ENCODE results near the gene NEMP1. TPM values are rescaled to one million over a fixed set of nuclear protein-coding genes. Genes with fewer than 3 reads are reported as not detected.

NEMP1 gene
- total RNA-seq, 4 donors from 2014 or later, result 1.2 to 6.7 (median 1.9) TPM

GRCh38 chr12:57090924-57091637 is 12.5 kb upstream of the NEMP1 start:
- Histone ChIP-seq H3K4me3 (peak overlapping the region in 2 of 4 donors; percentile 9 to 85), H3K9me3 (no peaks in the 10 kb centered on the region), H3K36me3 (peaks cover 0 to 12% of the 10 kb centered on the region in 2 donors), H3K27ac (peak overlapping the region in 3 of 4 donors; percentile 82 to 95 (median 94)), H3K4me1 (peaks cover 0 to 33% of the 10 kb centered on the region in 2 donors), H3K27me3 (no peaks in the 10 kb centered on the region)
- intact Hi-C loops (cut with DNase I; ENCODE audit: low total_unique reads), result loop anchor here (2.0 kb wide), 1 partner anchor 22 kb away; no protein-coding TSS in a partner anchor
- no peak for DNase-seq
- TF ChIP-seq, protein P1, sequence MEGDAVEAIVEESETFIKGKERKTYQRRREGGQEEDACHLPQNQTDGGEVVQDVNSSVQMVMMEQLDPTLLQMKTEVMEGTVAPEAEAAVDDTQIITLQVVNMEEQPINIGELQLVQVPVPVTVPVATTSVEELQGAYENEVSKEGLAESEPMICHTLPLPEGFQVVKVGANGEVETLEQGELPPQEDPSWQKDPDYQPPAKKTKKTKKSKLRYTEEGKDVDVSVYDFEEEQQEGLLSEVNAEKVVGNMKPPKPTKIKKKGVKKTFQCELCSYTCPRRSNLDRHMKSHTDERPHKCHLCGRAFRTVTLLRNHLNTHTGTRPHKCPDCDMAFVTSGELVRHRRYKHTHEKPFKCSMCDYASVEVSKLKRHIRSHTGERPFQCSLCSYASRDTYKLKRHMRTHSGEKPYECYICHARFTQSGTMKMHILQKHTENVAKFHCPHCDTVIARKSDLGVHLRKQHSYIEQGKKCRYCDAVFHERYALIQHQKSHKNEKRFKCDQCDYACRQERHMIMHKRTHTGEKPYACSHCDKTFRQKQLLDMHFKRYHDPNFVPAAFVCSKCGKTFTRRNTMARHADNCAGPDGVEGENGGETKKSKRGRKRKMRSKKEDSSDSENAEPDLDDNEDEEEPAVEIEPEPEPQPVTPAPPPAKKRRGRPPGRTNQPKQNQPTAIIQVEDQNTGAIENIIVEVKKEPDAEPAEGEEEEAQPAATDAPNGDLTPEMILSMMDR (IDR thresholded peaks at IDR 0.05 in 4 of 5, conservative IDR thresholded peaks at IDR 0.05 in 1 of 5), result no peak
- no peak for TF ChIP-seq POLR2A (IDR thresholded peaks at IDR 0.05)
- no peak for ATAC-seq
- in situ Hi-C loops (cut with MboI; ENCODE audit: low sequenced_read_pairs in 4 of 4), result no loop called here

GRCh38 chr12:57090490-57090889 is 11.9 kb upstream of the NEMP1 start:
- in situ Hi-C loops (cut with MboI; ENCODE audit: low sequenced_read_pairs in 4 of 4), result no loop called here
- Histone ChIP-seq H3K27me3 (no peaks in the 10 kb centered on the region), H3K36me3 (peaks cover 0 to 12% of the 10 kb centered on the region in 2 donors), H3K27ac (peak overlapping the region; percentile 82 to 97 (median 94)), H3K4me1 (peaks cover 0 to 33% of the 10 kb centered on the region in 2 donors), H3K4me3 (peak overlapping the region; percentile 84 to 87 (median 85)), H3K9me3 (no peaks in the 10 kb centered on the region)
- no peak for DNase-seq
- ATAC-seq, result no peak
- intact Hi-C loops (cut with DNase I; ENCODE audit: low total_unique reads), result loop anchor here (2.0 kb wide), 1 partner anchor 22 kb away; no protein-coding TSS in a partner anchor
- TF ChIP-seq POLR2A (IDR thresholded peaks at IDR 0.05), result no peak
- TF ChIP-seq, protein P1 (IDR thresholded peaks at IDR 0.05 in 4 of 5, conservative IDR thresholded peaks at IDR 0.05 in 1 of 5), result no peak

GRCh38 chr12:57089271-57090245 is 11.0 kb upstream of the NEMP1 start:
- peak overlapping the region; percentile 84 to 87 (median 85) for H3K4me3 ChIP-seq
- H3K9me3 ChIP-seq, result no peaks in the 10 kb centered on the region
- TF ChIP-seq, protein P1 (IDR thresholded peaks at IDR 0.05 in 4 of 5, conservative IDR thresholded peaks at IDR 0.05 in 1 of 5), result no peak
- peak in 1 of 2 donors; percentile 39 for TF ChIP-seq POLR2A (IDR thresholded peaks at IDR 0.05)
- DNase-seq, result peak in 1 of 2 donors; percentile 55
- peak overlapping the region; percentile 82 to 97 (median 94) for H3K27ac ChIP-seq
- no peak for ATAC-seq
- intact Hi-C loops (cut with DNase I; ENCODE audit: low total_unique reads), result loop anchor here (2.0 to 10.0 kb wide), 5 partner anchors 21 to 1365 kb away; partner anchors contain the start of genes BAZ2A, CD63, DDIT3 and LRP1
- H3K36me3 ChIP-seq, result peaks cover 0 to 8% of the 10 kb centered on the region in 2 donors
- H3K27me3 ChIP-seq, result no peaks in the 10 kb centered on the region
- H3K4me1 ChIP-seq, result peaks cover 0 to 33% of the 10 kb centered on the region in 2 donors
- in situ Hi-C loops (cut with MboI; ENCODE audit: low sequenced_read_pairs in 4 of 4), result no loop called here

GRCh38 chr12:57088354-57089270 is 10.0 kb upstream of the NEMP1 start, which contains the start of gene NAB2:
TSS of gene NAB2 (plus strand) at chr12:57089114. CDS start at chr12:57089272, 158 bp downstream.
- peak within 1 kb of the TSS; percentile 84 to 87 (median 85) for H3K4me3 ChIP-seq
- in situ Hi-C loops (cut with MboI; ENCODE audit: low sequenced_read_pairs in 4 of 4), result no loop called here
- intact Hi-C loops (cut with DNase I; ENCODE audit: low total_unique reads), result loop anchor here (1.0 to 10.0 kb wide), 6 partner anchors 23 to 1364 kb away; partner anchors contain the start of genes BAZ2A, CD63, DDIT3 and LRP1
- peak; percentile 68 to 80 for TF ChIP-seq POLR2A (IDR thresholded peaks at IDR 0.05)
- TF ChIP-seq, protein P1 (IDR thresholded peaks at IDR 0.05 in 4 of 5, conservative IDR thresholded peaks at IDR 0.05 in 1 of 5), result no peak
- H3K27ac ChIP-seq, result peak within 1 kb of the TSS; percentile 94 to 97 (median 94)
- peaks cover 0 to 8% of the 10 kb centered on the region in 2 donors for H3K36me3 ChIP-seq
- peak; percentile 58 to 73 for ATAC-seq
- H3K27me3 ChIP-seq, result no peaks in the 10 kb centered on the region
- DNase-seq, result peak; percentile 89 to 94
- H3K4me1 ChIP-seq, result peaks cover 0 to 26% of the 10 kb centered on the region in 2 donors
- no peaks in the 10 kb centered on the region for H3K9me3 ChIP-seq

Data from gastrocnemius medialis (tissue), 4 donors.